Heart right ventricle (tissue), 16 donors: ENCODE measurements around the gene MRPS12. TPM values are rescaled to one million over a fixed set of nuclear protein-coding genes. Genes with fewer than 3 reads are reported as not detected.

Source experiments
- ATAC-seq, 8 donors: fragments of 200-7000 bp; cut with Tn5 transposase; one replicate each; pipeline ENCODE4 v1.9.1; 2020; ENCODE audit warnings: mild to moderate bottlenecking in 8 of 8, moderate library complexity in 8 of 8, moderate number of reproducible peaks in 1 of 8
- DNase-seq, 2 donors: peaks; one replicate each; pipeline ENCODE4 v3.0.0-alpha.2; 2020
- H3K27ac ChIP-seq, 10 donors: fragments of 200-600 bp; sonication (generic) in 2 of 10; one replicate each; pipeline versions ENCODE4 v1.5.0 to v1.8.0; 2020 to 2022; ENCODE audit warnings: mild to moderate bottlenecking in 3 of 10
- H3K27me3 ChIP-seq, 7 donors: fragments of 200-600 bp; one replicate each; pipeline ENCODE4 v1.8.0; 2021 to 2022; ENCODE audit warnings: mild to moderate bottlenecking in 2 of 7
- H3K36me3 ChIP-seq, 9 donors: fragments of 200-600 bp; sonication (generic) in 1 of 9; one replicate each; pipeline versions ENCODE4 v1.5.0 to v1.8.0; 2020 to 2022; ENCODE audit warnings: mild to moderate bottlenecking in 2 of 9
- H3K4me1 ChIP-seq, 9 donors: fragments of 200-600 bp; sonication (generic) in 1 of 9; one replicate each; pipeline versions ENCODE4 v1.5.0 to v1.8.0; 2020 to 2022; ENCODE audit warnings: mild to moderate bottlenecking in 4 of 9
- H3K4me3 ChIP-seq, 10 donors: fragments of 200-600 bp; sonication (generic) in 2 of 10; one replicate each; pipeline versions ENCODE4 v1.5.0 to v1.8.0; 2020 to 2022; ENCODE audit warnings: mild to moderate bottlenecking in 7 of 10, moderate library complexity in 2 of 10
- H3K9me3 ChIP-seq, 11 donors: fragments of 200-600 bp in 10 of 11; sonication (generic) in 2 of 11; one replicate each; pipeline versions ENCODE4 v1.5.0 to v1.8.0; 2013 to 2022; ENCODE audit warnings: mild to moderate bottlenecking in 2 of 11, control low read depth in 1 of 11, moderate library complexity in 1 of 11
- WGBS, 2 donors: extraction: QIAGEN DNeasy Blood & Tissue Kit; methylation state at CpG; one replicate each; pipeline ENCODE4 v1.1.7; 2013; ENCODE audit warnings: inconsistent platforms in 1 of 2; 5-methylcytosine and 5-hydroxymethylcytosine counted together
- intact Hi-C, 10 donors: fragments of 100-400 bp; cut with DNase I; formaldehyde crosslinking; loops; one replicate each; pipeline versions ENCODE4 v1.11.1 to v1.14.2; 2022
- polyA plus RNA-seq, 2 donors: library from polyadenylated mRNA; stranded (reverse); fragments of 200-250 nt; gene quantifications; one replicate each; pipeline ENCODE4 v1.2.3, GENCODE V29; 2013
- total RNA-seq, 10 donors: library from RNA; stranded (reverse); fragmentation: NEBNext Ultra II Directional in 3 of 10; extraction: Animal tissue kit (Norgen Biotek cat#: 25700) in 3 of 10; gene quantifications; one replicate each; pipeline versions ENCODE4 v1.2.1 to v1.2.4, GENCODE V29; 2021 to 2023
- TF ChIP-seq, protein P1 (sequence below), 9 donors: fragments of 200-600 bp; sonication (generic) in 2 of 9; IDR thresholded peaks; one replicate each; pipeline versions ENCODE4 v1.5.0 to v1.8.0; 2021 to 2022; ENCODE audit warnings: antibody characterized with exemption in 9 of 9, mild to moderate bottlenecking in 5 of 9, moderate library complexity in 1 of 9
- donor health status: Arrhythmogenic right ventricular cardiomyopathy.
- donor health status: ischemic (EF 13 %, LVEDD 7.1; RV severe dilation, severe dysfunction).
- donor health status: healthy with polysubstance abuse.
- donor health status: DM: no; HTN: yes; CAD: no.
- donor health status: DM: no; HTN: no; CAD: no.
- donor health status: ischemic (EF 25% LVEDD 6.9; RV normal size, moderate dysfunction).
- donor health status: ischemic (EF 25% LVEDD 5.7; RV mildly dilated, moderate dysfunction).
- donor health status: healthy.
- donor health status: DM: yes; HTN: yes; CAD: no.
- donor health status: Ischemic cardiomyopathy.
- donor health status: ischemic (EF 35%, LVEDD 5.7; RV mildly dilated, moderate dysfunction).
- donor health status: nonischemic (EF 11% LVEDD 7.7; RV severe dilation, severe dysfunction).
- donor health status: DM: yes; HTN: yes; CAD: no.
- donor health status: PGD.
- donor health status: ischemic (EF 29% LVEDD 5.4; RV normal size, mild dysfunction).
- donor health status: nonischemic (EF 23%, LVEDD 6.1; RV moderate dilation, normal function).

The MRPS12 gene
- total and polyA plus RNA-seq, 12 donors, result 39.7 to 122 (median 54.1) TPM

DNA sequence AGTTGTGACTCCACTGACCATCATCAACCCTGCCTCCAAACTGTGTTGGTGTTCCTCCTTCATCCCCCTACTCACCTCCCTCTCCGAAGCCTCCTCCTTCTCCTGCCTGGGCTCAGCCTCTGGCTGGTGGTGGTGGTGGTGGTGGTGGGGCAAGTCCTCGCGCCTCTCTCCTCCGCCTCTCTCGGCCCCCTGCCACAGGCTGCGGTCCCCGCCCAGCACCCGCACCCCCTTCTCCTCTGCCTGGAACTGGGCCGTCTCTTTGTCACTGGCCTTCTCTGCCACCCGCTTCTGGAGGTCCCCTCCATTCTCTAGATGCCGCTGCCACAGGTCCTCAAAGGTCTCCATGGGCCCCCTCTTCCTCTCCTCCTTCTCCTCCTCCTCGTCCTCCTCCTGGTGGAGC lies 20.3 kb upstream of the MRPS12 start:
- ATAC-seq (no peak), DNase-seq (no peak)
- Histone ChIP-seq H3K4me3 (no peak overlapping the region), H3K4me1 (no peaks in the 10 kb centered on the region), H3K27ac (no peak overlapping the region), H3K27me3 (peaks cover 0 to 22% (median 14%) of the 10 kb centered on the region in 7 donors), H3K9me3 (no peaks in the 10 kb centered on the region), H3K36me3 (peaks cover 0 to 39% (median 14%) of the 10 kb centered on the region in 9 donors)
- WGBS, 2 donors, result 94 to 95% methylated on average over 12 of the region's 12 CpGs
- TF ChIP-seq, protein P1, sequence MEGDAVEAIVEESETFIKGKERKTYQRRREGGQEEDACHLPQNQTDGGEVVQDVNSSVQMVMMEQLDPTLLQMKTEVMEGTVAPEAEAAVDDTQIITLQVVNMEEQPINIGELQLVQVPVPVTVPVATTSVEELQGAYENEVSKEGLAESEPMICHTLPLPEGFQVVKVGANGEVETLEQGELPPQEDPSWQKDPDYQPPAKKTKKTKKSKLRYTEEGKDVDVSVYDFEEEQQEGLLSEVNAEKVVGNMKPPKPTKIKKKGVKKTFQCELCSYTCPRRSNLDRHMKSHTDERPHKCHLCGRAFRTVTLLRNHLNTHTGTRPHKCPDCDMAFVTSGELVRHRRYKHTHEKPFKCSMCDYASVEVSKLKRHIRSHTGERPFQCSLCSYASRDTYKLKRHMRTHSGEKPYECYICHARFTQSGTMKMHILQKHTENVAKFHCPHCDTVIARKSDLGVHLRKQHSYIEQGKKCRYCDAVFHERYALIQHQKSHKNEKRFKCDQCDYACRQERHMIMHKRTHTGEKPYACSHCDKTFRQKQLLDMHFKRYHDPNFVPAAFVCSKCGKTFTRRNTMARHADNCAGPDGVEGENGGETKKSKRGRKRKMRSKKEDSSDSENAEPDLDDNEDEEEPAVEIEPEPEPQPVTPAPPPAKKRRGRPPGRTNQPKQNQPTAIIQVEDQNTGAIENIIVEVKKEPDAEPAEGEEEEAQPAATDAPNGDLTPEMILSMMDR (IDR thresholded peaks at IDR 0.05), result no peak
- intact Hi-C loops, result no loop called here

- intact Hi-C loops, result no loop called here
- DNase-seq (no peak), ATAC-seq (no peak)
- 52 to 59% methylated on average over 13 to 16 of the region's 16 CpGs for WGBS, 2 donors
- TF ChIP-seq, protein P1 (IDR thresholded peaks at IDR 0.05), result no peak
- H3K4me1 ChIP-seq, result no peaks in the 10 kb centered on the region
- H3K9me3 ChIP-seq, result no peaks in the 10 kb centered on the region
- H3K4me3 ChIP-seq, result no peak overlapping the region
- H3K36me3 ChIP-seq, result peaks cover 0 to 30% (median 7%) of the 10 kb centered on the region in 9 donors
- no peak overlapping the region for H3K27ac ChIP-seq
- H3K27me3 ChIP-seq, result peaks cover 0 to 22% (median 14%) of the 10 kb centered on the region in 7 donors
These were observed 19.2 kb upstream of the MRPS12 start for GRCh38 chr19:38911388-38912001.

DNA sequence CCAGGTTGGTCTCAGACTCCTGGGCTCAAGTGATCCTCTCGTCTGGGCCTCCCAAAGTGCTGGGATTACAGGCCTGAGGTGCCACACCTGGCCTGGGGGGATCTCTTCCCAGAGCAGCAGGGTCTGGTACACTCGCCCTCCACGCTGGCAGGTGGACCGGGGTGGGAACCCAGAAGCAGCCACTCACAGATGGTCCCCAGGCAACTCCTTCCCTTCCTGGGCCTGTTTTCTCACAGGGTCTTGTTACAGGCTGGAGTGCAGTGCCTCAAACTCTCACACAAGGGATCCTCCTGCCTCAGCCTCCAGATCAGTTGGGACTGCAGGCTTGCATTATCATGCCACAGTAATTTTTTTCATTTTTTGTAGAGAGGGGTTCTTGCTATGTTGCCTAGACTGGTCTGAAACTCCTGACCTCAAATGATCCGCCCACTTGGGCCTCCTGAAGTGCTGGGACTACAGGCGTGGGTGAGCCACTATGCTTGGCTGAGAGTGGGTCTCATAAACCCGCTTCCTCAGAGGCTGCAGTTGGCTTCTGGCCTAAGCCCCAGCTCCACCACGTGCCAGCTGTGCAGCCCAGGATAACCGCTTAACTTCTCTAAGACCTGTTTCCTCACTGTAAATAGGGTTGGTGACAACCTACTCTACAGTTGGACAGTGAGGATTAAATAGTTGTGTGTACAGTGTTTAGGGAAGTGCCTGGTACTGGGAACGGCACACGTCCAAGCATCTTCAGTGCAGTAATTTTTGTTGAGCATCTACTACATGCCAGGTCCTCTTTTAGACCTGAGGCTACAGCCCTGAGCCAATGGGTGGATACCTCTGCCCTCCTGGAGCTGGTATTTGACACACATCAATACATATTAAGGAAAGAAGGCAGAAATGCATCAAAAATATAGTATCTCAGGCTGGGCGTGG lies 17.9 kb upstream of the MRPS12 start:
- DNase-seq, result no peak
- TF ChIP-seq, protein P1 (IDR thresholded peaks at IDR 0.05), result no peak
- 82 to 84% methylated on average over 12 of the region's 12 CpGs for WGBS, 2 donors
- Histone ChIP-seq H3K9me3 (no peaks in the 10 kb centered on the region), H3K27ac (no peak overlapping the region), H3K27me3 (peaks cover 0 to 22% (median 14%) of the 10 kb centered on the region in 7 donors), H3K4me3 (no peak overlapping the region), H3K4me1 (no peaks in the 10 kb centered on the region), H3K36me3 (peaks cover 0 to 16% (median 0%) of the 10 kb centered on the region in 9 donors)
- no peak for ATAC-seq
- intact Hi-C loops, result no loop called here

DNA sequence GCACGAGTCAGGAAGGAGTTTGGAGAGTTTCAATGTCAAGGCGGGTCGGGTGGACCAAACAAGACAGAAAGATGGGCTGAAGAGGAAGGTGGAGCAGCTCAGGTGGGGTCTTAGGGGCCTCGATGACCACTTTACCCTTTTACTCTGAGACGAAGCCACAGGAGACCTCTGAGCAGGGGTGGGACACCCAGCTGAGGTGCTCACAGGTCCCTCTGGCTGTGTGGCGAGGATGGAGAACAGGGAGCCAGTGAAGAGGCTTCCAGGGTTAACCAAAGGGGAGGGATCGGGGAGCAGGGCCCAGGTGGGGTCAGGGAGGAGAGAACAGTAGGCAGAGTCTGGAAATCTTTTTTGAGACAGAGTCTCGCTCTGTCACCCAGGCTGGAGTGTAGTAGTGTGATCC lies 16.8 kb upstream of the MRPS12 start:
- WGBS, 2 donors, result 94 to 96% methylated on average over 8 of the region's 8 CpGs
- TF ChIP-seq, protein P1 (IDR thresholded peaks at IDR 0.05), result no peak
- Histone ChIP-seq H3K4me3 (no peak overlapping the region), H3K36me3 (peaks cover 0 to 6% (median 0%) of the 10 kb centered on the region in 9 donors), H3K9me3 (no peaks in the 10 kb centered on the region), H3K27ac (no peak overlapping the region), H3K27me3 (peaks cover 0 to 22% (median 14%) of the 10 kb centered on the region in 7 donors), H3K4me1 (no peaks in the 10 kb centered on the region)
- ATAC-seq (no peak), DNase-seq (no peak)
- intact Hi-C loops, result no loop called here
